GM12892 (cell line): ENCODE data around the gene CDON.

Experiments used
- POLR2A ChIP-seq: IDR thresholded peaks from 2 replicates; pipeline ENCODE4 v1.6.1; 2011; ENCODE audit warnings: low read depth, low read length, control low read depth
- POLR2AphosphoS5 ChIP-seq: IDR thresholded peaks from 2 replicates; pipeline ENCODE4 v1.6.1; 2011; ENCODE audit warnings: low read depth, low read length, control low read depth
- TAF1 ChIP-seq: IDR thresholded peaks from 2 replicates; pipeline ENCODE4 v1.6.1; 2011; ENCODE audit warnings: low read depth, mild to moderate bottlenecking, control low read depth, low read length, borderline replicate concordance

DNA sequence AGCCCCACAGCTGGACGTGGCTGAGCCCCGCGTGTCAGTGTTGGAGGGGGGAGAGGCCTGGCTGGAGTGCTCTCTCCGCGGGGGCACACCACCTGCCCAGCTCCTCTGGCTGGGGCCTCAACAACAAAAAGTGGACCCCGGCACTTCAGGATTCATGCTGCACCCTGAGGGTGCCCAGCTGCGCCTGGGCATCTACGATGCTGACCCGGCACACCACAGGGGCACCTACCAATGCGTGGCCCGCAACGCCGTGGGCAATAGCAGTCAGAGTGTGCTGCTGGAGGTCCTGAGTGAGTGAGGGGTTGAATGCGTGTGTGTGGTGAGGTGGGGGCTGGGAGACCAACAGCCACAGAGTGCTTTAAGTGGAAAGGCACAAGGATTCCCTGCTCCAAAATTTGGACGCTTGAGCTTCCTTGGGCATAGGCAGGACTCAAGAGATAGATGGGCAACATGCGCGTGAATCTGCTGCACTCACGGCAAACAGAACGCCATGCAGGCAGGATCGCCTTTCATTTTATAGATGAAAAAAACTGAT, 109.2 kb downstream of the CDON start:
- TF ChIP-seq POLR2AphosphoS5 (no peak), POLR2A (no peak), TAF1 (no peak)
